SK-N-SH (cell line): ENCODE measurements around the gene HOXB6. TPM values are rescaled to one million over a fixed set of nuclear protein-coding genes. Genes with fewer than 3 reads are reported as not detected.

ENCODE experiments used
- CTCF ChIA-PET: fragments of 300-600, 350-600 bp; formaldehyde crosslinking; extraction: SDS; loops from one replicate; lab custom pipeline; 2021; lab: Yijun Ruan, JAX
- POLR2A ChIA-PET: fragments of 350-600 bp; sonication (Branson Sonifier 250); formaldehyde crosslinking; extraction: SDS; loops from one replicate; lab custom pipeline; 2020; ENCODE audit warnings: antibody characterized with exemption, inconsistent platforms; lab: Yijun Ruan, JAX
- DNase-seq: peaks from one replicate; pipeline ENCODE4 v3.0.0; 2012
- H2AFZ ChIP-seq: fragments of 200-600 bp; sonication (generic); 2 replicates; pipeline ENCODE4 v1.8.1; 2016; ENCODE audit warnings: antibody characterized with exemption, mild to moderate bottlenecking, low read depth
- H3F3A ChIP-seq: fragments of 200-600 bp; sonication (generic); replicated peaks from 2 replicates; pipeline ENCODE3; 2016; ENCODE audit warnings: antibody characterized with exemption, mild to moderate bottlenecking; ENCODE audit not compliant: insufficient read depth
- H3K27ac ChIP-seq, 2 experiments: fragments of 200-500 bp in 1 of 2; fragments of 200-600 bp in 1 of 2; sonication (Bioruptor generic) in 1 of 2; sonication (generic), shearing (Covaris generic) in 1 of 2; 2 replicates each; pipeline versions ENCODE4 v1.5.1 to v1.6.1; 2014 to 2016; ENCODE audit warnings: low read depth in 2 of 2, inconsistent platforms in 1 of 2, low read length in 1 of 2, mild to moderate bottlenecking in 1 of 2, mixed read lengths in 1 of 2
- H3K27me3 ChIP-seq: fragments of 200-600 bp; sonication (generic), shearing (Covaris generic); 2 replicates; pipeline ENCODE4 v1.6.1; 2016; ENCODE audit warnings: mixed run types; ENCODE audit not compliant: insufficient read depth
- H3K36me3 ChIP-seq, 2 experiments: fragments of 200-500 bp in 1 of 2; fragments of 200-600 bp in 1 of 2; sonication (Bioruptor generic) in 1 of 2; sonication (generic) in 1 of 2; replicated peaks in 1 of 2; 2 replicates each; pipeline versions ENCODE3 to v1.5.1; 2014 to 2016; ENCODE audit warnings: low read length in 1 of 2, mild to moderate bottlenecking in 1 of 2; ENCODE audit not compliant: insufficient read depth in 2 of 2, control insufficient read depth in 1 of 2
- H3K4me1 ChIP-seq, 2 experiments: fragments of 200-500 bp in 1 of 2; fragments of 200-600 bp in 1 of 2; sonication (Bioruptor generic) in 1 of 2; sonication (generic), shearing (Covaris generic) in 1 of 2; 2 replicates each; pipeline versions ENCODE4 v1.5.1 to v1.6.1; 2014 to 2016; ENCODE audit warnings: low read depth in 1 of 2, low read length in 1 of 2, mixed run types in 1 of 2; ENCODE audit not compliant: insufficient read depth in 2 of 2, control insufficient read depth in 1 of 2
- H3K4me2 ChIP-seq: fragments of 200-600 bp; sonication (generic), shearing (Covaris generic); 2 replicates; pipeline ENCODE4 v1.6.1; 2017; ENCODE audit warnings: mixed run types
- H3K4me3 ChIP-seq, 2 experiments: fragments of 200-500 bp in 1 of 2; fragments of 200-600 bp in 1 of 2; sonication (Bioruptor generic) in 1 of 2; sonication (generic), shearing (Covaris generic) in 1 of 2; 2 replicates each; pipeline versions ENCODE4 v1.5.1 to v1.8.1; 2014 to 2016; ENCODE audit warnings: low read depth in 2 of 2, inconsistent platforms in 1 of 2, low read length in 1 of 2, mild to moderate bottlenecking in 1 of 2, mixed read lengths in 1 of 2, moderate library complexity in 1 of 2
- H3K79me2 ChIP-seq: fragments of 200-600 bp; sonication (generic); 2 replicates; pipeline ENCODE4 v1.8.1; 2017; ENCODE audit warnings: mild to moderate bottlenecking; ENCODE audit not compliant: insufficient read depth
- H3K9ac ChIP-seq: fragments of 200-600 bp; sonication (generic); 2 replicates; pipeline ENCODE4 v1.6.1; 2017; ENCODE audit warnings: mixed run types
- H3K9me2 ChIP-seq: fragments of 200-600 bp; sonication (generic); 2 replicates; pipeline ENCODE4 v1.6.1; 2017; ENCODE audit warnings: mixed run types
- H3K9me3 ChIP-seq: fragments of 200-600 bp; sonication (generic); 2 replicates; pipeline ENCODE4 v1.6.1; 2017; ENCODE audit warnings: mixed run types, mild to moderate bottlenecking, moderate library complexity
- H4K20me1 ChIP-seq: fragments of 200-600 bp; sonication (generic); 2 replicates; pipeline ENCODE4 v1.6.1; 2017; ENCODE audit warnings: mild to moderate bottlenecking, mixed run types; ENCODE audit not compliant: insufficient read depth
- EP300 ChIP-seq, 2 experiments: IDR thresholded peaks; 2 replicates each; pipeline versions ENCODE4 v1.4.0 to v1.6.1; 2012; ENCODE audit warnings: borderline replicate concordance in 1 of 2, low read depth in 1 of 2, low read length in 1 of 2
- EZH2phosphoT487 ChIP-seq: fragments of 200-600 bp; sonication (generic); IDR thresholded peaks from 2 replicates; pipeline ENCODE4 v1.6.1; 2017; ENCODE audit warnings: low read depth, mixed run types, mild to moderate bottlenecking, antibody characterized with exemption, moderate library complexity, borderline replicate concordance
- FOSL2 ChIP-seq: IDR thresholded peaks from 2 replicates; pipeline ENCODE4 v1.4.0; 2012; ENCODE audit warnings: low read depth, mild to moderate bottlenecking, moderate library complexity, borderline replicate concordance
- FOXJ3 ChIP-seq: sonication (generic); formaldehyde crosslinking; IDR thresholded peaks from 2 replicates; pipeline ENCODE4 v1.5.1; 2020; ENCODE audit warnings: mild to moderate bottlenecking, missing genetic modification reagents
- MEF2A ChIP-seq: IDR thresholded peaks from 2 replicates; pipeline ENCODE4 v1.4.0; 2012; ENCODE audit warnings: low read depth, borderline replicate concordance
- NFIC ChIP-seq: IDR thresholded peaks from 2 replicates; pipeline ENCODE4 v1.4.0; 2012; ENCODE audit warnings: borderline replicate concordance
- NRF1 ChIP-seq: IDR thresholded peaks from 2 replicates; pipeline ENCODE4 v1.6.1; 2012; ENCODE audit warnings: low read depth, mild to moderate bottlenecking, low read length
- POLR2AphosphoS5 ChIP-seq: IDR thresholded peaks from 2 replicates; pipeline ENCODE4 v1.6.1; 2012; ENCODE audit warnings: low read depth, low read length
- RAD21 ChIP-seq: IDR thresholded peaks from 2 replicates; pipeline ENCODE4 v1.6.1; 2012; ENCODE audit warnings: mild to moderate bottlenecking, low read length
- SIN3A ChIP-seq: IDR thresholded peaks from 2 replicates; pipeline ENCODE4 v1.6.1; 2012; ENCODE audit warnings: low read depth, mild to moderate bottlenecking, low read length, moderate library complexity, borderline replicate concordance
- TAF1 ChIP-seq: IDR thresholded peaks from 2 replicates; pipeline ENCODE4 v1.6.1; 2012; ENCODE audit warnings: low read depth, mild to moderate bottlenecking, low read length, moderate library complexity, borderline replicate concordance
- TCF12 ChIP-seq: IDR thresholded peaks from 2 replicates; pipeline ENCODE4 v1.4.0; 2012
- TEAD4 ChIP-seq: IDR thresholded peaks from 2 replicates; pipeline ENCODE4 v1.4.0; 2012; ENCODE audit warnings: mild to moderate bottlenecking, borderline replicate concordance; ENCODE audit not compliant: insufficient read depth
- YY1 ChIP-seq: IDR thresholded peaks from 2 replicates; pipeline ENCODE4 v1.4.0; 2012; ENCODE audit warnings: low read depth, mild to moderate bottlenecking
- ZBTB33 ChIP-seq: IDR thresholded peaks from 2 replicates; pipeline ENCODE4 v1.4.0; 2012; ENCODE audit warnings: low read depth, borderline replicate concordance
- WGBS: methylation state at CpG from one replicate; pipeline ENCODE4 v1.1.6; 2017; ENCODE audit warnings: low lambda C conversion rate; 5-methylcytosine and 5-hydroxymethylcytosine counted together
- polyA plus RNA-seq, 3 experiments: library from polyadenylated mRNA; depleted of rRNA; stranded (reverse); fragments of >200 nt; gene quantifications; 2 replicates each; pipeline ENCODE4 v1.2.3, GENCODE V29; 2012
- TF ChIP-seq, protein P1 (sequence below): IDR thresholded peaks from 2 replicates; pipeline ENCODE4 v1.4.0; 2012; ENCODE audit warnings: low read depth, borderline replicate concordance
- TF ChIP-seq, protein P2 (sequence below): fragments of 200-600 bp; sonication (generic); IDR thresholded peaks from 2 replicates; pipeline ENCODE4 v1.6.1; 2017; ENCODE audit warnings: antibody characterized with exemption, mild to moderate bottlenecking, moderate library complexity
- TF ChIP-seq, protein P3 (sequence below): IDR thresholded peaks from 2 replicates; pipeline ENCODE4 v1.6.1; 2012; ENCODE audit warnings: mild to moderate bottlenecking, low read depth, low read length, moderate library complexity
- TF ChIP-seq, protein P4 (sequence below): fragments of 150-350 bp; IDR thresholded peaks from 2 replicates; pipeline ENCODE4 v1.6.1; 2017; ENCODE audit warnings: antibody characterized with exemption, low read length, low read depth, borderline replicate concordance

The HOXB6 gene
- polyA plus RNA-seq, 1 of the 3 experiments (the other 2 are of a cell fraction) = not detected

GRCh38 chr17:48551214-48551555 lies 53.6 kb downstream of the HOXB6 start:
- no peak for DNase-seq
- Histone ChIP-seq H4K20me1 (no peaks in the 10 kb centered on the region; the same call in 1 of the 2 replicates), H3K4me2 (no peak overlapping the region), H3F3A (peaks cover 4% of the 10 kb centered on the region), H2AFZ (no peak overlapping the region), H3K27ac (no peak overlapping the region), H3K79me2 (no peaks in the 10 kb centered on the region), H3K9ac (no peak overlapping the region), H3K27me3 (peaks cover 94% of the 10 kb centered on the region), H3K36me3 (no peaks in the 10 kb centered on the region), H3K9me3 (no peaks in the 10 kb centered on the region)
- ChIA-PET CTCF (interaction anchor here (0.7 to 0.8 kb wide), 2 partner anchors 8 to 17 kb away, joined by 3 read pairs; no protein-coding TSS in a partner anchor), POLR2A (no interaction called here)
- WGBS = 17% methylated on average over 19 of the region's 19 CpGs
- no peak for TF ChIP-seq POLR2AphosphoS5
- TF ChIP-seq, protein P1, sequence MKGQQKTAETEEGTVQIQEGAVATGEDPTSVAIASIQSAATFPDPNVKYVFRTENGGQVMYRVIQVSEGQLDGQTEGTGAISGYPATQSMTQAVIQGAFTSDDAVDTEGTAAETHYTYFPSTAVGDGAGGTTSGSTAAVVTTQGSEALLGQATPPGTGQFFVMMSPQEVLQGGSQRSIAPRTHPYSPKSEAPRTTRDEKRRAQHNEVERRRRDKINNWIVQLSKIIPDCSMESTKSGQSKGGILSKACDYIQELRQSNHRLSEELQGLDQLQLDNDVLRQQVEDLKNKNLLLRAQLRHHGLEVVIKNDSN = no peak
- no peak for TF ChIP-seq YY1
- TF ChIP-seq, protein P2, sequence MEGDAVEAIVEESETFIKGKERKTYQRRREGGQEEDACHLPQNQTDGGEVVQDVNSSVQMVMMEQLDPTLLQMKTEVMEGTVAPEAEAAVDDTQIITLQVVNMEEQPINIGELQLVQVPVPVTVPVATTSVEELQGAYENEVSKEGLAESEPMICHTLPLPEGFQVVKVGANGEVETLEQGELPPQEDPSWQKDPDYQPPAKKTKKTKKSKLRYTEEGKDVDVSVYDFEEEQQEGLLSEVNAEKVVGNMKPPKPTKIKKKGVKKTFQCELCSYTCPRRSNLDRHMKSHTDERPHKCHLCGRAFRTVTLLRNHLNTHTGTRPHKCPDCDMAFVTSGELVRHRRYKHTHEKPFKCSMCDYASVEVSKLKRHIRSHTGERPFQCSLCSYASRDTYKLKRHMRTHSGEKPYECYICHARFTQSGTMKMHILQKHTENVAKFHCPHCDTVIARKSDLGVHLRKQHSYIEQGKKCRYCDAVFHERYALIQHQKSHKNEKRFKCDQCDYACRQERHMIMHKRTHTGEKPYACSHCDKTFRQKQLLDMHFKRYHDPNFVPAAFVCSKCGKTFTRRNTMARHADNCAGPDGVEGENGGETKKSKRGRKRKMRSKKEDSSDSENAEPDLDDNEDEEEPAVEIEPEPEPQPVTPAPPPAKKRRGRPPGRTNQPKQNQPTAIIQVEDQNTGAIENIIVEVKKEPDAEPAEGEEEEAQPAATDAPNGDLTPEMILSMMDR = no peak
- no peak for TF ChIP-seq RAD21
- no peak for TF ChIP-seq MEF2A
- TF ChIP-seq EP300 (IDR thresholded peaks at IDR 0.05; ENCODE audit: borderline replicate concordance in 1 of 2, low read depth in 1 of 2, low read length in 1 of 2) = no peak
- TF ChIP-seq SIN3A = no peak
- no peak for TF ChIP-seq TEAD4
- TF ChIP-seq FOXJ3 (CRISPR knock-in tag) = no peak
- no peak for TF ChIP-seq TCF12
- no peak for TF ChIP-seq NRF1
- TF ChIP-seq TAF1 = no peak
- TF ChIP-seq, protein P3, sequence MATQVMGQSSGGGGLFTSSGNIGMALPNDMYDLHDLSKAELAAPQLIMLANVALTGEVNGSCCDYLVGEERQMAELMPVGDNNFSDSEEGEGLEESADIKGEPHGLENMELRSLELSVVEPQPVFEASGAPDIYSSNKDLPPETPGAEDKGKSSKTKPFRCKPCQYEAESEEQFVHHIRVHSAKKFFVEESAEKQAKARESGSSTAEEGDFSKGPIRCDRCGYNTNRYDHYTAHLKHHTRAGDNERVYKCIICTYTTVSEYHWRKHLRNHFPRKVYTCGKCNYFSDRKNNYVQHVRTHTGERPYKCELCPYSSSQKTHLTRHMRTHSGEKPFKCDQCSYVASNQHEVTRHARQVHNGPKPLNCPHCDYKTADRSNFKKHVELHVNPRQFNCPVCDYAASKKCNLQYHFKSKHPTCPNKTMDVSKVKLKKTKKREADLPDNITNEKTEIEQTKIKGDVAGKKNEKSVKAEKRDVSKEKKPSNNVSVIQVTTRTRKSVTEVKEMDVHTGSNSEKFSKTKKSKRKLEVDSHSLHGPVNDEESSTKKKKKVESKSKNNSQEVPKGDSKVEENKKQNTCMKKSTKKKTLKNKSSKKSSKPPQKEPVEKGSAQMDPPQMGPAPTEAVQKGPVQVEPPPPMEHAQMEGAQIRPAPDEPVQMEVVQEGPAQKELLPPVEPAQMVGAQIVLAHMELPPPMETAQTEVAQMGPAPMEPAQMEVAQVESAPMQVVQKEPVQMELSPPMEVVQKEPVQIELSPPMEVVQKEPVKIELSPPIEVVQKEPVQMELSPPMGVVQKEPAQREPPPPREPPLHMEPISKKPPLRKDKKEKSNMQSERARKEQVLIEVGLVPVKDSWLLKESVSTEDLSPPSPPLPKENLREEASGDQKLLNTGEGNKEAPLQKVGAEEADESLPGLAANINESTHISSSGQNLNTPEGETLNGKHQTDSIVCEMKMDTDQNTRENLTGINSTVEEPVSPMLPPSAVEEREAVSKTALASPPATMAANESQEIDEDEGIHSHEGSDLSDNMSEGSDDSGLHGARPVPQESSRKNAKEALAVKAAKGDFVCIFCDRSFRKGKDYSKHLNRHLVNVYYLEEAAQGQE = no peak
- no peak for TF ChIP-seq EZH2phosphoT487
- TF ChIP-seq FOSL2 = no peak
- TF ChIP-seq NFIC = no peak
- no peak for TF ChIP-seq ZBTB33
- TF ChIP-seq, protein P4, sequence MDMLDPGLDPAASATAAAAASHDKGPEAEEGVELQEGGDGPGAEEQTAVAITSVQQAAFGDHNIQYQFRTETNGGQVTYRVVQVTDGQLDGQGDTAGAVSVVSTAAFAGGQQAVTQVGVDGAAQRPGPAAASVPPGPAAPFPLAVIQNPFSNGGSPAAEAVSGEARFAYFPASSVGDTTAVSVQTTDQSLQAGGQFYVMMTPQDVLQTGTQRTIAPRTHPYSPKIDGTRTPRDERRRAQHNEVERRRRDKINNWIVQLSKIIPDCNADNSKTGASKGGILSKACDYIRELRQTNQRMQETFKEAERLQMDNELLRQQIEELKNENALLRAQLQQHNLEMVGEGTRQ = no peak
- TF ChIP-seq, all 33 proteins: peak for 0
- no peak overlapping the region for H3K4me3 ChIP-seq
- no peaks in the 10 kb centered on the region for H3K4me1 ChIP-seq
- H3K9me2 ChIP-seq = no peaks in the 10 kb centered on the region
